Kidney tubule cell (primary cell): Measurements from ENCODE around the gene MACROH2A2.
"Not testable (repeated sequence)": the region's sequence is repeated elsewhere in the genome, so short reads cannot be mapped to it uniquely, and the experiment has no call there.

Experiments
- DNase-seq: peaks from one replicate; pipeline ENCODE4 v3.0.0-alpha.2; 2018; ENCODE audit warnings: low spot score

Gene MACROH2A2

GRCh38 chr10:70158113-70158512, 105.5 kb downstream of the MACROH2A2 start:
- DNase-seq, result no peak

- DNase-seq, result not testable (repeated sequence)
Measured at GRCh38 chr10:70159366-70159765, 106.7 kb downstream of the MACROH2A2 start.

- no peak for DNase-seq
Measured at GRCh38 chr10:70160798-70161197, 108.2 kb downstream of the MACROH2A2 start.
